GM19239 (cell line): ENCODE data around the gene RALGPS1.
"Not testable (repeated sequence)": the region's sequence is repeated elsewhere in the genome, so short reads cannot be mapped to it uniquely, and the experiment has no call there.

ENCODE experiments used
- DNase-seq: peaks from one replicate; pipeline ENCODE4 v3.0.0; 2011; ENCODE audit warnings: low spot score; ENCODE audit not compliant: insufficient read length
- FAIRE-seq: peaks from 2 replicates; lab custom pipeline; 2011; peaks lifted over from hg19 to GRCh38; lab: Jason Lieb, UNC

RALGPS1 gene

GRCh38 chr9:127014910-127015540 lies 100.4 kb downstream of the RALGPS1 start:
- FAIRE-seq: no peak
- DNase-seq: no peak

- DNase-seq: no peak
- FAIRE-seq: no peak
These were observed 101.4 kb downstream of the RALGPS1 start for GRCh38 chr9:127015921-127016512.

- not testable (repeated sequence) for FAIRE-seq, DNase-seq
These were observed 103.4 kb downstream of the RALGPS1 start for GRCh38 chr9:127017979-127018378.

DNA sequence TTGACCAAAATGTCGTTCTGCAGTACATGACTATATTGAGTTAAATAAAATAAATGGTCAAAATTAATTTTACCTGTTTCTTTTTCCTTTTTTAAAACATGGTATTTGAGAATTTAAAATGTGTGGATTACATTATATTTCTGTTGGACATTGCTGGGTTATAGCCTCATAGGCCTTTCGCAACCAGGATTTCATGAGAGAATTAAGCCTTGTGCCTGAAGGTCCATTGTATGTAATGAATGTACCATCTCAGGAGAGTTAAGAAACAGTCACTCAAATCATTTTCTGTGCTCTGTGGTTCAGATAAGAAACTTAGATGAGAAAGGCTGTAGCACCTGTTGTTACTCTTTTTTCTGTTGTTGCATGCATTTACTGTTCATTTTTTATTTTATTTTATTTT lies 104.4 kb downstream of the RALGPS1 start:
- no peak for DNase-seq
- no peak for FAIRE-seq

- DNase-seq (no peak), FAIRE-seq (no peak)
These were observed 105.6 kb downstream of the RALGPS1 start for GRCh38 chr9:127020036-127020801.

- no peak for DNase-seq
- no peak for FAIRE-seq
These were observed 106.2 kb downstream of the RALGPS1 start for GRCh38 chr9:127020802-127021078.

- FAIRE-seq (no peak), DNase-seq (no peak)
These were observed 107.2 kb downstream of the RALGPS1 start for GRCh38 chr9:127021664-127022363.

GRCh38 chr9:127022913-127023660 lies 108.5 kb downstream of the RALGPS1 start:
- no peak for DNase-seq
- no peak for FAIRE-seq

- FAIRE-seq: no peak
- DNase-seq: no peak
These were observed 110.5 kb downstream of the RALGPS1 start for GRCh38 chr9:127025042-127025441.

GRCh38 chr9:127027694-127028093 lies 113.1 kb downstream of the RALGPS1 start:
- FAIRE-seq (no peak), DNase-seq (no peak)

DNA sequence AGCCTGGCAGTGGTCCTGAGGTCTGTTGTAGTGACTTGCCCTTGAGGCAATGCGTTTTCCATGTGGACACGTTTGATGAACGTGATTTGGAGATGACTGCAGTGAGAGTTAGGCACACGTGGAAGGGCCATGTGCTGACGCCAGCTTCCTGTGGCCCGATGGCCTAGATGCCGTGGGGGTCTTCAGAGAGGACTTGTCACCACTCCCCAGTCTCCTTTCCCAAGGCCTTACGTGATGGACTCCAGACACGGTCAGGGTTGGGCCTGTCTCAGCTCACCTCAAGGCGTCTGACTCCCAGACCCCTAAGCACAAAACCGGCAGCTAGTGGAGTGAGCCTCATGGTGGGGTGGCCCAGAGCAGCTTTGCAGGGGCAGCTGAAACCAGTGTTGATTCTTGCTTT lies 115.0 kb downstream of the RALGPS1 start:
- FAIRE-seq (no peak), DNase-seq (no peak)

GRCh38 chr9:127030814-127031740 lies 116.5 kb downstream of the RALGPS1 start:
- FAIRE-seq (no peak), DNase-seq (no peak)

- no peak for DNase-seq
- FAIRE-seq: no peak
These were observed 117.7 kb downstream of the RALGPS1 start for GRCh38 chr9:127032256-127032655.

- DNase-seq (no peak), FAIRE-seq (no peak)
These were observed 118.5 kb downstream of the RALGPS1 start for GRCh38 chr9:127033061-127033460.

DNA sequence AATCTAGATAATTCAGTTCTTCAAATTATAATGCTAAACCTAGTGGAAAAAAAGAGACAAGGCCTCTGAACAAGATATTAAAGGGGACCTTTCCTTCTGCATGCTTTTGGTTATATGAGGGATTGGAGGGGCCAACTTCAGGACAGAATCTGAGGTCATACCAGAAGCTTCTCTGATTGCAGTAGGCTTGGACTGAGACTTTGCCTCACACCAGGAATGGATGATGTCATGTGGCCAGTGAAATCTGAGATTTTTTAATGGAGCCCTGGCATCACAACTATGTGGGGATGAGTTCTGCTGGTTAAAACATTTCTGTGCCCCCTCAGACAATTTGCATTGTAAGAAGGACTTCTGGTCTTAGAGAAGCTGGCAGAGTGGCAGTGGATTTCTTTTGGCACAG lies 119.2 kb downstream of the RALGPS1 start:
- DNase-seq (no peak), FAIRE-seq (no peak)

DNA sequence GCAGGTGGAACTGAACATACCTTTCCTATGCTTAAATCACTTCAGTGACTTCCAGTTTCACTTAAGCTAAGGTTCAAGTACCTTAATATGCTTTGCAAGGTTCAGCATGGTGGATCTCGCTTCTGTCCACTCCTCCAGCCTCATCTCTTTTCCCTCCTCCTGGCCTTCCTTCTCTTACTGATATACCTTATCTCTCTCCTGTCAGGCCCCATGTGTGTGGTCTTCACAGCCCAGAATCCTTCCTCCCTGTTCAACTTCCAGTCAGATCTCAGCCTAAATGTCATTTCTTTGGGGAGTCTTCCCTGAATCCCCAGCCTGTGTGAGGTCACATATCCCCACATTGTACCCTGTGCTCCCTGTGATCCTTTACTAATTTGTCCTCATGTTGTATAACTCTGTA lies 120.1 kb downstream of the RALGPS1 start:
- no peak for DNase-seq
- no peak for FAIRE-seq

DNA sequence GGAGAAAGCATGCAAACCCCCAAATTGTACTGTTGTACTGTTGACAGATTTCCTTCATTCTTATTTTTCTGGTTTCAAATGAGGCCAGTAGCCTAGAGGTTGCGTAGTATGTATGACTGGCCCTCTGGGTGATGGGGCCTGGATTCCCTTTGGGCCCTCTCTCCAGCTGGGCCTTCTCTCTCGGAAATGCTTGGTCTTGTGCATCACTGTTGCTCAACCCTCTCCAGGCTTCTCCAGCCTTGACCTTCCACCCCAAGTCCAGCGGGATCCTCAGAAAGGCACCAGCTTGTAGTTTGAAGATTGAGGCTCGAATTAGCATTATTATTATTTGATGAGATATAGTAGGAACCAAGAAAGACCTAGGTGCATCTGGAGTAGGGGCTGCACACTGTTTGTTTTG lies 120.8 kb downstream of the RALGPS1 start:
- no peak for DNase-seq
- FAIRE-seq: no peak

GRCh38 chr9:127035948-127036347 lies 121.4 kb downstream of the RALGPS1 start:
- FAIRE-seq (no peak), DNase-seq (no peak)

GRCh38 chr9:127036437-127036836 lies 121.9 kb downstream of the RALGPS1 start:
- FAIRE-seq (no peak), DNase-seq (no peak)
